SK-N-SH (cell line): ENCODE data around the gene SNX32.

Experiments
- GABPA ChIP-seq: IDR thresholded peaks from 2 replicates; pipeline ENCODE4 v1.4.0; 2012; ENCODE audit warnings: low read depth, mild to moderate bottlenecking
- GATA2 ChIP-seq: sonication (generic); formaldehyde crosslinking; IDR thresholded peaks from 2 replicates; pipeline ENCODE4 v1.5.0; 2020; ENCODE audit warnings: mild to moderate bottlenecking, missing genetic modification reagents
- JUND ChIP-seq: IDR thresholded peaks from 2 replicates; pipeline ENCODE4 v1.4.0; 2012
- POLR2AphosphoS5 ChIP-seq: IDR thresholded peaks from 2 replicates; pipeline ENCODE4 v1.6.1; 2012; ENCODE audit warnings: low read depth, low read length
- RAD21 ChIP-seq: IDR thresholded peaks from 2 replicates; pipeline ENCODE4 v1.6.1; 2012; ENCODE audit warnings: mild to moderate bottlenecking, low read length
- RCOR1 ChIP-seq: fragments of 150-350 bp; IDR thresholded peaks from 2 replicates; pipeline ENCODE4 v1.6.1; 2017; ENCODE audit warnings: antibody characterized with exemption, low read length
- SIN3A ChIP-seq: IDR thresholded peaks from 2 replicates; pipeline ENCODE4 v1.6.1; 2012; ENCODE audit warnings: low read depth, mild to moderate bottlenecking, low read length, moderate library complexity, borderline replicate concordance
- TEAD4 ChIP-seq: IDR thresholded peaks from 2 replicates; pipeline ENCODE4 v1.4.0; 2012; ENCODE audit warnings: mild to moderate bottlenecking, borderline replicate concordance; ENCODE audit not compliant: insufficient read depth
- TF ChIP-seq, protein P1 (sequence below): fragments of 200-600 bp; sonication (generic); IDR thresholded peaks from 2 replicates; pipeline ENCODE4 v1.6.1; 2017; ENCODE audit warnings: antibody characterized with exemption, mild to moderate bottlenecking, moderate library complexity
- TF ChIP-seq, protein P2 (sequence below): IDR thresholded peaks from 2 replicates; pipeline ENCODE4 v1.6.1; 2012; ENCODE audit warnings: mild to moderate bottlenecking, low read depth, low read length, moderate library complexity

DNA sequence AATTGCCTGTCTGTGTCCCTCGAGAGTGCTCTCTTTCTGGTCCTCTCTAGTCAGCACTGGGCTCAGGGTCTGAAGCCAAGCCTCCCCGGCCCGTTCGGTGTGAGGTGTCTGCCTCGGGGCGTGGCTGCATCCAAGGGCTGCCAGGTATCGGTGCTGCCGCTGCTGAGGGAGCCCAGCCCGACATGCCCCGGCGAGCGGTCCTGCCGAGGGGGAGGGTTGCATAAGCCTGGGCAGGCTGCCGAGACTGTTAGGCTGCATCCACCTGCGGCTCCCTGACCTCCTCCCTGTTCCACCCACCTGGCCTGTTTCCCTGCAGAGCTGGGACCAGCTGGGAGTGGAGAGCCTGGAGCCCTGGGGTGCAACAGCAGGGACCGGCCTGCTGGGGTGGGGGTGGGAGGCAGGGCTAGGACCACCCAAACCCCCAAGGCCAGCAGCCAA is 40.6 kb upstream of the SNX32 start:
- TF ChIP-seq, protein P1, sequence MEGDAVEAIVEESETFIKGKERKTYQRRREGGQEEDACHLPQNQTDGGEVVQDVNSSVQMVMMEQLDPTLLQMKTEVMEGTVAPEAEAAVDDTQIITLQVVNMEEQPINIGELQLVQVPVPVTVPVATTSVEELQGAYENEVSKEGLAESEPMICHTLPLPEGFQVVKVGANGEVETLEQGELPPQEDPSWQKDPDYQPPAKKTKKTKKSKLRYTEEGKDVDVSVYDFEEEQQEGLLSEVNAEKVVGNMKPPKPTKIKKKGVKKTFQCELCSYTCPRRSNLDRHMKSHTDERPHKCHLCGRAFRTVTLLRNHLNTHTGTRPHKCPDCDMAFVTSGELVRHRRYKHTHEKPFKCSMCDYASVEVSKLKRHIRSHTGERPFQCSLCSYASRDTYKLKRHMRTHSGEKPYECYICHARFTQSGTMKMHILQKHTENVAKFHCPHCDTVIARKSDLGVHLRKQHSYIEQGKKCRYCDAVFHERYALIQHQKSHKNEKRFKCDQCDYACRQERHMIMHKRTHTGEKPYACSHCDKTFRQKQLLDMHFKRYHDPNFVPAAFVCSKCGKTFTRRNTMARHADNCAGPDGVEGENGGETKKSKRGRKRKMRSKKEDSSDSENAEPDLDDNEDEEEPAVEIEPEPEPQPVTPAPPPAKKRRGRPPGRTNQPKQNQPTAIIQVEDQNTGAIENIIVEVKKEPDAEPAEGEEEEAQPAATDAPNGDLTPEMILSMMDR, result no peak
- no peak for TF ChIP-seq SIN3A
- no peak for TF ChIP-seq RAD21
- no peak for TF ChIP-seq POLR2AphosphoS5
- TF ChIP-seq TEAD4, result no peak
- no peak for TF ChIP-seq GABPA
- no peak for TF ChIP-seq GATA2 (CRISPR knock-in tag)
- no peak for TF ChIP-seq JUND
- TF ChIP-seq, protein P2, sequence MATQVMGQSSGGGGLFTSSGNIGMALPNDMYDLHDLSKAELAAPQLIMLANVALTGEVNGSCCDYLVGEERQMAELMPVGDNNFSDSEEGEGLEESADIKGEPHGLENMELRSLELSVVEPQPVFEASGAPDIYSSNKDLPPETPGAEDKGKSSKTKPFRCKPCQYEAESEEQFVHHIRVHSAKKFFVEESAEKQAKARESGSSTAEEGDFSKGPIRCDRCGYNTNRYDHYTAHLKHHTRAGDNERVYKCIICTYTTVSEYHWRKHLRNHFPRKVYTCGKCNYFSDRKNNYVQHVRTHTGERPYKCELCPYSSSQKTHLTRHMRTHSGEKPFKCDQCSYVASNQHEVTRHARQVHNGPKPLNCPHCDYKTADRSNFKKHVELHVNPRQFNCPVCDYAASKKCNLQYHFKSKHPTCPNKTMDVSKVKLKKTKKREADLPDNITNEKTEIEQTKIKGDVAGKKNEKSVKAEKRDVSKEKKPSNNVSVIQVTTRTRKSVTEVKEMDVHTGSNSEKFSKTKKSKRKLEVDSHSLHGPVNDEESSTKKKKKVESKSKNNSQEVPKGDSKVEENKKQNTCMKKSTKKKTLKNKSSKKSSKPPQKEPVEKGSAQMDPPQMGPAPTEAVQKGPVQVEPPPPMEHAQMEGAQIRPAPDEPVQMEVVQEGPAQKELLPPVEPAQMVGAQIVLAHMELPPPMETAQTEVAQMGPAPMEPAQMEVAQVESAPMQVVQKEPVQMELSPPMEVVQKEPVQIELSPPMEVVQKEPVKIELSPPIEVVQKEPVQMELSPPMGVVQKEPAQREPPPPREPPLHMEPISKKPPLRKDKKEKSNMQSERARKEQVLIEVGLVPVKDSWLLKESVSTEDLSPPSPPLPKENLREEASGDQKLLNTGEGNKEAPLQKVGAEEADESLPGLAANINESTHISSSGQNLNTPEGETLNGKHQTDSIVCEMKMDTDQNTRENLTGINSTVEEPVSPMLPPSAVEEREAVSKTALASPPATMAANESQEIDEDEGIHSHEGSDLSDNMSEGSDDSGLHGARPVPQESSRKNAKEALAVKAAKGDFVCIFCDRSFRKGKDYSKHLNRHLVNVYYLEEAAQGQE, result no peak
- TF ChIP-seq RCOR1, result no peak
